ENCODE measurements around the gene LOC128125822.
"Not testable (repeated sequence)": the region's sequence is repeated elsewhere in the genome, so short reads cannot be mapped to it uniquely, and the experiment has no call there.

LOC128125822 gene

DNA sequence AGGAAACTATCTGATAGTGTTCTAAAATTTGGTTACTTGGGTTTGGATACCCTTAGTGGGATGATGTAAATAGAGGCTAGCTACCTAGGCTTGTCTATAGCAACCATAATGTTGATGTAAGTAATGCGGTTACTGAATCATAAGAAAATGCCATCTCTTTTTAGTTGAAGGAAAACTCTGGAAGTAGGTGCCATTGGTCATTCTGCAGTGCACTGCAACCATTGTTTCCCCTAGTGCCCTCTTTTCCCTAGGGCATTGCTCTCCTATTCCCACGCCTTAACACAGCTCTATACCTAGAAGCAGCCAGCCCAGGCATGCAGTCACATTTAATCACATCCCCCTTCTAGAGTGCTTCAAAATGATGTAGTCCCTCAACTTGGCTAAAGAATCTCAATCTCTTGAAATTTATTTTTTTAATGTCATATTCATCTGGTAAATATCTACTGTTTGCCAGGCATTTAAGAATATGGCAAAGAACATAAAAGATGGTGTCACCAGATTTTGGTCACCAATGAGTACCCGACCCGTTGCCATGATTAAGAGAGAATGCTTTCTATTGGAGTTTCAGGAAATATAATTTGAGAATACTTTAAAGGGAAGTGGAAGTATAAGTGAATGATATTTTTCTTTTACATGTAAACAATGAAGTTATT, 10.4 kb downstream of the LOC128125822 start:
- no peak for DNase-seq (ENCODE audit: low read depth)

- no peak for DNase-seq (ENCODE audit: low read depth)
Observed at GRCh38 chr6:63584125-63584514, 11.8 kb downstream of the LOC128125822 start.

- DNase-seq (ENCODE audit: low read depth), result no peak
Observed at GRCh38 chr6:63584566-63584965, 12.3 kb downstream of the LOC128125822 start.

- DNase-seq (ENCODE audit: low read depth), result not testable (repeated sequence)
Observed at GRCh38 chr6:63585652-63586051, 13.4 kb downstream of the LOC128125822 start.

- DNase-seq (ENCODE audit: low read depth), result no peak
Observed at GRCh38 chr6:63589952-63590411, 17.7 kb downstream of the LOC128125822 start.

DNA sequence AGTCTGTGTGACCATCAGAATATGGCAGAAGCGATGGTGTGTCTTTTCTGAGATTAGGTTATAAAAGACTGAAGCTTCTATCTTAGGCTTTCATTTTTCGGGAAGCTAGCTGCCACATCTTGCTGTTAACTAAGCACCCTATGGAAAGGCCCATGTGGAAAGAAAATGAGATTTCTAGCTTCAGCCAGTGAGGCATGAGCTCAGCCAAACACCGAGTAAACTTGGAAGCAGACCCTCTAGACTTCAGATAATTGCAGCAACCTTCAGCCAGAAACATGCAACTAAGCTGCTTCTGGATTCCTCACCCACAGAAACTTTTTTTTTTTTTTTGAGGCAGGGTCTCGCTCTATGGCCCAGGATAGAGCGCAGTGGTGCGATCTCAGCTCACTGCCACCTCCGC, 20.6 kb downstream of the LOC128125822 start:
- DNase-seq (ENCODE audit: low read depth), result no peak

DNA sequence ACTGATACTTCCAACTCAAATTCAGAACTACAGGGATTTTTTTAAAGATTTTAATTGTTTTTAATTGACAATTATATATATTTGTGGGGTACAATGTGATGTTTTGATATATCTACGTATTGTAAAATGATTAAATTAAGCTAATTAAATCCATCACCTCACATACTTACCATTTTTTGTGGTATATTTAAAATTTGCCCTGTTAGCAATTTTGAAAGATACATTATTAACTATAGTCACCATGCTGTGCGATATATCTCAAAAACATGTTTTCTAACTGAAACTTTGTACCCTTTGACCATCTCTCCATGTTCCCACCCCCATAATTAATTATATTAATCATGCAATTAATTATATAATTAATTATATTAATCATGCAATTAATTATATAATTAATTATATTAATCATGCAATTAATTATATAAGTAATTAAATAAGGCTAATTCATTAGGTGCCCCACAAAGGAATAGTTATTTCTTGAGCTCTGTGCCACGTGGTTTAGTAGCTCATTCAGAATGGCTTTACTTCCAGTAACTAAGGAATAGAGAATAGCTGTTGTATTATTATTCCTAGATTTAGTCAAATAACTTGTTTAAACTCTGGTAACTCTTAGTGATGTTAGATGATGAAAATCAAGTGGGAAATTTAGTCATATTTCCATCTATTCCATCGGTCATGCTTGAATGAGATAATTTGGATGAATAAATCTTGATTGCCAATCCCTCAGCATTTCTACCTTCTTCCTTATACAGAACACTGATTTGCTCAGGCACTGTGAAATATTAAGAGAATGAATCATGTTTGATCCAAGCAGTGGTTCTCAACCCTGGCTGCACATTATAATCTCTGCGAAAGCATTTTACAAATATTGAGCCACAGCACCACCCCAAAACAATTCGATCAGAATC, 25.1 kb downstream of the LOC128125822 start:
- no peak for DNase-seq (ENCODE audit: low read depth)

- DNase-seq (ENCODE audit: low read depth), result peak; percentile 46
Observed at GRCh38 chr6:63598049-63599036, 26.1 kb downstream of the LOC128125822 start.

DNA sequence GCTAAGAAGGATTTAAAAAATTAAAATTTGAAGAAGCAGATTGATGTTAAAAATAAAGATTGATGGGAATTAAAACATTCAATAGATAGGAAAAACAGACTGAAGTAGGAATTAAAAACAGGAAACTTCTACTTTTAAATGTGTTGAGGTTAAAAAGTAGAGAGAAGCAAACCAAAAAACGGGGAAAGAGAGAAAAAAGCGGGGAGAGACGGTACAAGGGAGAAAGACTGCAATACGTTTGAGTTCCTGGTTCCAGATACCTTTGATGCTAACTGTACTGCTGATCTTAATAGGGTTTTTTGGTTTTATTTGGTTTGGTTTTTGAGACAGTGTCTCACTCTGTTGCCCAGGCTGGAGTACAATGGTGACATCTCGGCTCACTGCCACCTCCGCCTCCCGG, 27.0 kb downstream of the LOC128125822 start:
- DNase-seq (ENCODE audit: low read depth), result no peak

DNA sequence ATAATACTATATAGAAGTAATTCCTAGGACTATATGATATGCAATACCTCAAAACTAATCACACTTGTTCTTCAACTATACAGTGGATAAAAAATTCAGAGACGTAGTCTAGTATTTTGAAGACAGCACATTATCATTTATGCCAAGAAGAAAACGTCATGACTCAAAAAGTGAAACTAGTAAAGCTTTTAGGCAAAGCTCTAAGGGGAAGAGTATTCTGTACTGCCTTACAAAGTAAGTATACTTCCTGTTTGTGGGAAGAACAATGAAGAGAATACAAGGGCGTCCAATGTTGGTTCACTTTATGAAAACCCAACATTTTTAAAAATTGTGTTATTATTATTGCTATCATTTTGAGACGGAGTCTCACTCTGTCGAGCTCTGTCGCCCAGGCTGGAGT, 27.9 kb downstream of the LOC128125822 start:
- DNase-seq (ENCODE audit: low read depth), result no peak

- no peak for DNase-seq (ENCODE audit: low read depth)
Observed at GRCh38 chr6:63609231-63609630, 37.0 kb downstream of the LOC128125822 start.

- no peak for DNase-seq (ENCODE audit: low read depth)
Observed at GRCh38 chr6:63610944-63611343, 38.7 kb downstream of the LOC128125822 start.

DNA sequence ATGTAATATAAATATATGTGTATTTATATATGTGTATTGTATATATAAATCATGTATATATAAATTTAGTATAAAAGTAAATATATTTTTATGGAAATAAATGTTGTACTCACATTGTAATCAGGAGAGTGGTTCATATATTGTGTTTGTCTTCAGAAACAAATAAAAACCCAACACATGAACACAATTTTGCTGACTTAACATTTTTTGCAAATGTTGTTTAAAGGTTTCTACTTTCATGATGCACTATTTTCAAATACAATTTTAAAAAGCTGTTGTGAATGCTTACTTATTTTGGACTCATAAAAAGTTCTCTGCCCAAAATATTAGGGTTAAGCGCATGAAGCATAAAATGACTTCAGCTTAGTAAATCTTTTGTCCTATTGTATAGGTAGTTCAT, 39.3 kb downstream of the LOC128125822 start:
- DNase-seq (ENCODE audit: low read depth), result no peak

DNA sequence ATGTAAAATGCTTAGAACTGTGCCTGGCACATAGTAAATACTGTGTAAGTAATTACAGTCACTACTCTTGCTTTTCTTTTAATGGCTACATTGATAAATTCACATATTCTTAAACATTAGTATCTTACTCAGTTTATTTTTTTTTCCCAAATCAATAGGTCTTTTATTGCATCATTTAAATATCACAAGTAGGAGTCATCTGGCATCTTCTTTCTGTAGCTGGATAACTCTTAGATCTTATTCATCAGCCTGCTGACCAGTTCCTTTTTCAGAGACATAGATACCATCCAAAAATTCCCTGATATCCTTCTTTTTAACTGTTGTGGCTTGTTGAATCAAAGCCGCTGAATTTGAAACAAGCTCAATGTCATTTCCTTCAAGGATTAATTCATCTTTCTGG, 43.3 kb downstream of the LOC128125822 start:
- no peak for DNase-seq (ENCODE audit: low read depth)

Measured in activated T-helper 1 cell treated with Interleukin-2 at 50 U/mL for 16 hours (primary cell).